HepG2 (cell line): ENCODE data around the gene ATP6V1F.

Experiments used
- CENPBD1 ChIP-seq: sonication (generic); formaldehyde crosslinking; IDR thresholded peaks from 2 replicates; pipeline ENCODE4 v1.8.0; 2022; ENCODE audit warnings: missing genetic modification reagents, low read depth, mild to moderate bottlenecking, borderline replicate concordance
- JUND ChIP-seq: sonication (generic); formaldehyde crosslinking; IDR thresholded peaks from 2 replicates; pipeline ENCODE4 v1.8.0; 2022; ENCODE audit warnings: mild to moderate bottlenecking, missing genetic modification reagents
- PRPF4 ChIP-seq: fragments of 200-400 bp; formaldehyde crosslinking; IDR thresholded peaks from 2 replicates; pipeline ENCODE4 v1.6.1; 2016; ENCODE audit warnings: low read length, low read depth; ENCODE audit not compliant: poor library complexity, severe bottlenecking
- ZNF776 ChIP-seq: sonication (generic); formaldehyde crosslinking; IDR thresholded peaks from 2 replicates; pipeline ENCODE4 v1.4.0; 2020; ENCODE audit warnings: mild to moderate bottlenecking, missing genetic modification reagents

DNA sequence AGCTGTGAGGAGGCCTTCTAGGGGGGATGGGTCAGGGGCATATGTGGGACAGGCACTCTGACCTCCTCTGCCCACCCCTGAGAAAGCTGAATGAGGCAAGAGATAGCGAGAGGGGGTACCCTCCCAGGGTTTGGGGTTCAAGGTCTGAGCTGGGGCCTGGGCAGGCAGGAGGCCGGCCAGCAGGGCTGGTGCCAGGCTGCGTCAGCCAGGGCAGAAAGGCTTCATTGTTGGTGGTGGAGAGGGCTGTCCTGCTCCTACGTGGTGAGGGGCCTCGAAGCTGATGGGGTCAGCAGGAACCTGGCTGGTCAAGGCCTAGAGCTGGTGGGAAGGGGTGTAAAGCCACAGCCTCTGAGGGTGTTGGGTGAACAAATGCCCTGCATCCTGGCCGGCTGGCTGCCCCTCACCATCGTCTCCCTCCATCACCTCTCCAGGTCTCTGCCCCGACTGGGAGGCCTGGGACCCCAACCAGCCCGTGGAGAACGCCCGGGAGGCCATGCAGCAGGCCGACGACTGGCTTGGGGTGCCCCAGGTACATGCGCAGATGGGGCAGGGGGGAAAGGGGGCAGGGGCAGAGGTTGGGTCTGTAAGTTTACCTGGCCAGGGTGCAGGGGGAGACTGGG, 25.8 kb upstream of the ATP6V1F start:
- no peak for TF ChIP-seq CENPBD1
- TF ChIP-seq PRPF4 = no peak
- no peak for TF ChIP-seq ZNF776
- no peak for TF ChIP-seq JUND (CRISPR knock-in tag)
